Retinal pigment epithelial cell (primary cell): ENCODE measurements around the gene NRG3.

Experiments
- DNase-seq: peaks from one replicate; pipeline ENCODE4 v3.0.0-alpha.2; 2010; ENCODE audit warnings: low read depth
- H3K4me3 ChIP-seq: 2 replicates; pipeline ENCODE4 v1.5.1; 2011; ENCODE audit warnings: mild to moderate bottlenecking, low read length, control low read depth, moderate library complexity
- TF ChIP-seq, protein P1 (sequence below): conservative IDR thresholded peaks from 2 replicates; pipeline ENCODE4 v1.5.1; 2011; ENCODE audit warnings: low read depth, low read length, control low read depth, inconsistent platforms

The NRG3 gene

DNA sequence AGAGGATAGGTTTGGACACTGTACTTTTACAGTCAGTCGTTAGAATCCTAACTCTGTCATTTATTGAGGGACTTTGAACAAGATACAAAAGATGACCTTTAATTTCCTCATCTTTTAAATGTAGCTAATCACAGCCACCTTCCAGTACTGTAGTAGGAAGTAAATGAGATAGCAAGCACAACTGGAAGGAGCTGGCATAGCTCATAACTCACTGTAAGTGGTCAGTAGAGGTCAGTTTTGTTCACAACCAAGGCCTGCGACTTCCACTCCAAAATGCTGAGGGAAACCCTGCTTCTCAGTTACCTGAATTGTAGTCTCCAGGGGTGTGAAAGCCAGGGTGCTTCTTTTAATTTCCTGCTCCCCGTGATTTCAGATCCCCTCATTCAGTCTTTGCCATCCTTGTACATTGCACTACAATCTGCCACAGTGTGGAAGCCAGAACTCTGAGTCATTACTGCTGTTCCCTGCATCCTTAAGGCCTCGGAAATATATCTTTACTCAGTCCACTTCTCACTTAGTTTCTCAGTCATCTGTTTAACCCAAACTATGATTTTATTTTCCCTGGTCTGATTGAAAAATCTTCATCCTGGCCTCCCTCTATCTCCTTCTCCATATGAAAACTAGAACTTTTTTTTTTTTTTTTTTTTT, 361.2 kb downstream of the NRG3 start:
- no peak for DNase-seq
- TF ChIP-seq, protein P1, sequence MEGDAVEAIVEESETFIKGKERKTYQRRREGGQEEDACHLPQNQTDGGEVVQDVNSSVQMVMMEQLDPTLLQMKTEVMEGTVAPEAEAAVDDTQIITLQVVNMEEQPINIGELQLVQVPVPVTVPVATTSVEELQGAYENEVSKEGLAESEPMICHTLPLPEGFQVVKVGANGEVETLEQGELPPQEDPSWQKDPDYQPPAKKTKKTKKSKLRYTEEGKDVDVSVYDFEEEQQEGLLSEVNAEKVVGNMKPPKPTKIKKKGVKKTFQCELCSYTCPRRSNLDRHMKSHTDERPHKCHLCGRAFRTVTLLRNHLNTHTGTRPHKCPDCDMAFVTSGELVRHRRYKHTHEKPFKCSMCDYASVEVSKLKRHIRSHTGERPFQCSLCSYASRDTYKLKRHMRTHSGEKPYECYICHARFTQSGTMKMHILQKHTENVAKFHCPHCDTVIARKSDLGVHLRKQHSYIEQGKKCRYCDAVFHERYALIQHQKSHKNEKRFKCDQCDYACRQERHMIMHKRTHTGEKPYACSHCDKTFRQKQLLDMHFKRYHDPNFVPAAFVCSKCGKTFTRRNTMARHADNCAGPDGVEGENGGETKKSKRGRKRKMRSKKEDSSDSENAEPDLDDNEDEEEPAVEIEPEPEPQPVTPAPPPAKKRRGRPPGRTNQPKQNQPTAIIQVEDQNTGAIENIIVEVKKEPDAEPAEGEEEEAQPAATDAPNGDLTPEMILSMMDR = no peak
- no peak overlapping the region for H3K4me3 ChIP-seq

DNA sequence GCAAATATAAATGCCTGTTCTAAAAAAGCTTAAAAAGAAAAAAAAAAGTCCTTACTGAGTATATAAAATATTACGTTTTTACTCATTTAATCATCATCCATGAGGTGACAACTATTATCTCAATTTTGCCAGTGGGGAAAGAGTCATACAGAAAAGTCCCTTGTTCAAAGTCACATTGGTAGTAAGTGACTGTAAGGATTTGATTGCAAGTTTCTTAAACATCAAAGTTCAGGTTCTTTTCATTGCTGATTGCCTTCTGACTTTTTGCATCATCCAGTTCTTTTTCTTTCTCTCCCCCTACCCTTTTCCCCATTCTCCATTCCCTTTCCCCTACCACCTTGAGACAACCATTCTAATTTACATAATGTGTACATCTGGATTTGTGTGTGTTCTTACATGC, 363.3 kb downstream of the NRG3 start:
- TF ChIP-seq, protein P1 = no peak
- no peak for DNase-seq
- no peak overlapping the region for H3K4me3 ChIP-seq

DNA sequence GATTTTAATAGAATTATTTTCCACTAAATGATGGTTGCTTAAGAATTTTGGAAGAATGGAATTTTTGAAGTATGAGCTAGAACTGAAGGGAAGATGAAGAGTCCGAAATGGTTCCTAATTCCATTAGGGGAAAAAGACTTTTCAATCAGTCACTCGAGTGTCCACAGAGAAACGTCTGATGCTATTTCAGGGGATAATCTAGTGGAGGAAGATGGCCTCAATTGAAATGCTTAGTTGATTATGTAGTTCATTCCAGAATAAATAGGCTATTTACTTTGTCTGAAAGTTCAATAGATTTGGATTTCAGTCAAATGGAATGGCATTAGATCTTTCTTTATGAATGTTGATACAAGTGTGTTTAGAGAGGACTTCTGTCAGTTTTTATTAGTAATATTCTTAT, 365.4 kb downstream of the NRG3 start:
- TF ChIP-seq, protein P1 = no peak

DNA sequence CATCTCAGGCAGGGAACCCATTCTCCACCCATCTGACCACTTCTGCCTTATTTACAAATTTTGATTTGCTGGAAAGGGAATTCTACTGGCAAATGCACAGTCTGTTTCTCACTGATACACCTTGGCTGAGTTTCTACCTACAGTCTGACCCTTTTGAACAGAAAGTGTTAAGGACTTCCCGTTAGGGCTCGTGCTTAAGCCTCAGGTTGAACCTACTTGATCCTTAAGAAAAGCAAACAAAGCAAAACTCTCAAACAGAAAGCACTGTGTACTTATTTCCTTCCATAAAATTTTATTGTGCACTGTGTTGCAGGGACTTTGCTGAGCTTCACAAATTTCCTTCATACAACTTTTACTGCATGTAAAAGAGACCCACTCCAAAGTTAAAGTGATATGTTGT, 367.8 kb downstream of the NRG3 start:
- TF ChIP-seq, protein P1 = no peak
- H3K4me3 ChIP-seq = no peak overlapping the region
- no peak for DNase-seq

More for the DNA sequence above, 365.4 kb downstream of the NRG3 start:
- DNase-seq = no peak
- H3K4me3 ChIP-seq = no peak overlapping the region

DNA sequence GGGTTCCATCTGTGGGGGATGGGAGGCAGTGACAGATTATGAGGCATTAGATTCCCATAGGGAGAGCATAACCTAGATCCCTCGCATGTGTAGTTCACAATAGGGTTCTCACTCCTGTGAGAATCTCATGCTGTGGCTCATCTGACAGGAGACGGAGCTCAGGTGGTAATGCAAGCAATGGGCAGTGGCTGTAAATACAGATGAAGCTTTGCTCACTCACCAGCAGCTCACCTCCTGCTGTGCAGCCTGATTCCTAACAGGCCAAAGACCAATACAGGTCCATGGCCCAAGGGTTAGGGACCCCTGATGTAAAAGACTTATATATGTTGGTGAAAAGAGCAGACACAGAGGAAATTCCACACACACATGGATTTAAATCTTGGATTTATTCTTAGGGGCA, 370.2 kb downstream of the NRG3 start:
- H3K4me3 ChIP-seq = no peak overlapping the region
- TF ChIP-seq, protein P1 = no peak
- no peak for DNase-seq

DNA sequence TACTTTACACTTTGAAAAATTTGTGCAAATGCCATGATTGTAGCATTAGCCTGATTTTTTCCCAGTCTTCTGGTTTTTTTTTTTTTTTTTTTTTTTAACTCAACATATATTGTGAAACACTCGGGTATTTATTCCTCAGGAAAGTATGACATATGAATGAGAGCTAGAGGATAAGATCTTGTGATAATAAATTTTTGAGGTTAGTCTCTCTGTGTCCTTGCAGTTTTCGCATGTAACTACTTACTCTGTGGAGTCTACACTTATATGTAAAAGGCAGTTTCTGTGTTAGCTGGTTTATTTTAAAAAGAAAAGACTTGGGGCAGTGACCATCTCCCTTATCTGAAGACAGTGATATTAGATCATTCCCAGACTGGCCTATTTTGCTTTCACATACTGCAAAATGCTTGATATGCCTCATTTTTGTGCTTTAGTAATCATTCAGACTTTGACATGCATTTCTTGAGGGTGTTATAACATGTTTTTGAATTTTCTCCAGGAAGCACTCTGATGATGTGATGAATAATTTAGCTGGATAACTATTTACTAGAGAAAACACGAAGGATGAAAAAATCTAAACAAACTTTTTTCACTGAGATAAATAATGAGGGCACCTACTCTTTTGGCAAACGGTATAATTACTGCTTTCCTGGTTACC, 371.0 kb downstream of the NRG3 start:
- TF ChIP-seq, protein P1 = no peak
- DNase-seq = no peak

DNA sequence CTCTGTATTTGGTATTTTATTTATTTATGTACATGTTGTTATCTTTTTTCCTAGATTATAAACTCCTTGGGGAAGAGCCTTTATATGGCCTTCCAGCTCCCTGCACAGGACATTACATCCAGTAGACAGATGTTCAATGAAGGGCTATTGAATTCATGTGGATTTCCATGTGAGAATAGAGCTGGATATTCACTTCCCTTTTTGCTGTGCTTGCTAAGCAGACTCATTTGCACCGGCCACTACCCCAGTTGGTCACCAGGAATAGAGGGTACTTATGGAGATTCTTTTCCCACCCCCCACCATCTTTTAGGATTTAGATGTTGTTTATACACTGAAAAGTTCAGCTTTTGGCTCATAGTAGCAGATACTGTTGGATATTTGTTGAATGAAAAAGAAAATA, 374.1 kb downstream of the NRG3 start:
- TF ChIP-seq, protein P1 = no peak
- no peak overlapping the region for H3K4me3 ChIP-seq
- DNase-seq = no peak

More for the DNA sequence above, 371.0 kb downstream of the NRG3 start:
- H3K4me3 ChIP-seq = no peak overlapping the region
